ENCODE data around the gene TTC7B.

The TTC7B gene

GRCh38 chr14:90674043-90674670 lies 142.1 kb downstream of the TTC7B start:
- DNase-seq (ENCODE audit: insufficient read length, low spot score) (no peak), FAIRE-seq (no peak)
- TF ChIP-seq POLR2A (IDR thresholded peaks at IDR 0.05; ENCODE audit: low read depth, low read length), result no peak

- DNase-seq (ENCODE audit: insufficient read length, low spot score) (no peak), FAIRE-seq (no peak)
- no peak for TF ChIP-seq POLR2A (IDR thresholded peaks at IDR 0.05; ENCODE audit: low read depth, low read length)
These were observed 144.6 kb downstream of the TTC7B start for GRCh38 chr14:90671382-90672234.

- FAIRE-seq (no peak), DNase-seq (ENCODE audit: insufficient read length, low spot score) (no peak)
- no peak for TF ChIP-seq POLR2A (IDR thresholded peaks at IDR 0.05; ENCODE audit: low read depth, low read length)
These were observed 146.5 kb downstream of the TTC7B start for GRCh38 chr14:90669731-90670130.

- FAIRE-seq (no peak), DNase-seq (ENCODE audit: insufficient read length, low spot score) (no peak)
- TF ChIP-seq POLR2A (IDR thresholded peaks at IDR 0.05; ENCODE audit: low read depth, low read length), result no peak
These were observed 149.7 kb downstream of the TTC7B start for GRCh38 chr14:90666571-90666970.

- TF ChIP-seq POLR2A (IDR thresholded peaks at IDR 0.05; ENCODE audit: low read depth, low read length), result no peak
- FAIRE-seq (no peak), DNase-seq (ENCODE audit: insufficient read length, low spot score) (no peak)
These were observed 150.8 kb downstream of the TTC7B start for GRCh38 chr14:90665321-90666000.

- TF ChIP-seq POLR2A (IDR thresholded peaks at IDR 0.05; ENCODE audit: low read depth, low read length), result no peak
- DNase-seq (ENCODE audit: insufficient read length, low spot score) (no peak), FAIRE-seq (no peak)
These were observed 151.3 kb downstream of the TTC7B start for GRCh38 chr14:90664911-90665310.

GRCh38 chr14:90663680-90664079 lies 152.6 kb downstream of the TTC7B start:
- DNase-seq (ENCODE audit: insufficient read length, low spot score) (no peak), FAIRE-seq (no peak)
- no peak for TF ChIP-seq POLR2A (IDR thresholded peaks at IDR 0.05; ENCODE audit: low read depth, low read length)

- DNase-seq (ENCODE audit: insufficient read length, low spot score), result no peak
- no peak for FAIRE-seq
- TF ChIP-seq POLR2A (IDR thresholded peaks at IDR 0.05; ENCODE audit: low read depth, low read length), result no peak
These were observed 153.1 kb downstream of the TTC7B start for GRCh38 chr14:90663140-90663539.

- no peak for TF ChIP-seq POLR2A (IDR thresholded peaks at IDR 0.05; ENCODE audit: low read depth, low read length)
- no peak for FAIRE-seq
- DNase-seq (ENCODE audit: insufficient read length, low spot score), result no peak
These were observed 154.4 kb downstream of the TTC7B start for GRCh38 chr14:90661866-90662265.

- no peak for FAIRE-seq
- no peak for TF ChIP-seq POLR2A (IDR thresholded peaks at IDR 0.05; ENCODE audit: low read depth, low read length)
- no peak for DNase-seq (ENCODE audit: insufficient read length, low spot score)
These were observed 155.2 kb downstream of the TTC7B start for GRCh38 chr14:90660865-90661570.

- no peak for TF ChIP-seq POLR2A (IDR thresholded peaks at IDR 0.05; ENCODE audit: low read depth, low read length)
- FAIRE-seq (no peak), DNase-seq (ENCODE audit: insufficient read length, low spot score) (no peak)
These were observed 157.1 kb downstream of the TTC7B start for GRCh38 chr14:90659156-90659555.

GRCh38 chr14:90658541-90658967 lies 157.7 kb downstream of the TTC7B start:
- FAIRE-seq (peak; percentile 95), DNase-seq (ENCODE audit: insufficient read length, low spot score) (peak; percentile 86)
- no peak for TF ChIP-seq POLR2A (IDR thresholded peaks at IDR 0.05; ENCODE audit: low read depth, low read length)

GRCh38 chr14:90656973-90657372 lies 159.3 kb downstream of the TTC7B start:
- FAIRE-seq (no peak), DNase-seq (ENCODE audit: insufficient read length, low spot score) (no peak)
- no peak for TF ChIP-seq POLR2A (IDR thresholded peaks at IDR 0.05; ENCODE audit: low read depth, low read length)

GRCh38 chr14:90655829-90656228 lies 160.4 kb downstream of the TTC7B start:
- TF ChIP-seq POLR2A (IDR thresholded peaks at IDR 0.05; ENCODE audit: low read depth, low read length), result no peak
- FAIRE-seq, result no peak

More at GRCh38 chr14:90655829-90656228, 160.4 kb downstream of the TTC7B start:
- no peak for DNase-seq (ENCODE audit: insufficient read length, low spot score)

Data from H54 (cell line).